Measurements from ENCODE around the gene GAGE13. TPM values are rescaled to one million over a fixed set of nuclear protein-coding genes. Genes with fewer than 3 reads are reported as not detected.
"Not testable (repeated sequence)": the region's sequence is repeated elsewhere in the genome, so short reads cannot be mapped to it uniquely, and the experiment has no call there.

Gene GAGE13, protein sequence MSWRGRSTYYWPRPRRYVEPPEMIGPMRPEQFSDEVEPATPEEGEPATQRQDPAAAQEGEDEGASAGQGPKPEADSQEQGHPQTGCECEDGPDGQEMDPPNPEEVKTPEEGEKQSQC
- total RNA-seq (2014; rRNA removed; shearing (Covaris generic)) = not detected in 2 replicates
- not detected in 2 replicates for polyA plus RNA-seq (2016; fragmentation: Nextera tagmentation; extraction: Ambion mirVana)

DNA sequence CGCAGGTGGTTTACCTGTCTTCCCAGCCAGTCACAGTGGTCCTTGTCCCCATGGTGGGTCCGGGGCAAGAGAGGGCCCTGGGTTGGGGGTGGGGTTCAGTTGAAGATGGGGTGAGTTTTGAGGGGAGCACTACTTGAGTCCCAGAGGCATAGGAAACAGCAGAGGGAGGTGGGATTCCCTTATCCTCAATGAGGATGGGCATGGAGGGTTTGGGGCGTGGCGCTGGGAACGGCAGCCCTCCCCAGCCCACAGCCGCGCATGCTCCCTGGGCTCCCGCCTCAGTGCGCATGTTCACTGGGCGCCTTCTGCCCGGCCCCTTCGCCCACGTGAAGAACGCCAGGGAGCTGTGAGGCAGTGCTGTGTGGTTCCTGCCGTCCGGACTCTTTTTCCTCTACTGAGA lies at the start of gene GAGE13:
Gene GAGE13, plus strand, starts transcription at position 301 of the 400 bp plus-strand sequence. CDS start 1,156 bp downstream, outside the sequence.
- in situ Hi-C loops (cut with MboI); H3F3A ChIP-seq (ENCODE audit: insufficient read depth); H3K4me3 ChIP-seq; DNase-seq; H3K4me1 ChIP-seq (ENCODE audit: insufficient read depth); H3K27ac ChIP-seq; H2AFZ ChIP-seq; H3K36me3 ChIP-seq (ENCODE audit: low read depth); H4K20me1 ChIP-seq (ENCODE audit: insufficient read depth); H3K4me2 ChIP-seq (ENCODE audit: unreplicated experiment); H3K27me3 ChIP-seq (replicated peaks; ENCODE audit: insufficient read depth); H3K9ac ChIP-seq; H3K79me2 ChIP-seq (ENCODE audit: insufficient read depth); H3K9me2 ChIP-seq (ENCODE audit: insufficient read depth); H3K9me3 ChIP-seq (ENCODE audit: low read depth): not testable (repeated sequence)
- WGBS, 2 experiments (ENCODE audit: low coverage in 1 of 2, low lambda C conversion rate in 2 of 2, missing lambda C conversion rate in 2 of 2) = no CpG with 5 or more reads among the region's 16 CpGs

DNA sequence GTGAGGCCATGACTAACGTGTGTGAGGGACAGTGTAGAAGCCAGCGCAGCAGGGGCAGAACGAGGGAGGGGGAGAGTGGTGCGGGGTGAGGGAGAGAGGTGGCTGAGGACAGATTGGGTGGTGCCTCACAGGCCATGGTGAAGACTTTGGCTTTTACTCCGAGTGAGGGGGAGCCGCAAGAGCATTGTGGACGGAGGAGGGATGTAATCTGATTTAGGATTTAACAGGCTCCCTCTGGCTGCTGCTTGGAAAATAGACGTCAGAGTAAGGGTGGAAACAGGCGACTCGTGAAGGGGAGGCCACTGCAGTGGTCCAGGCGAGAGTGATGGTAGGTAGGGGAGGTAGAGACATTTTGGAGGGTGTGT lies 48.8 kb upstream of the GAGE13 start:
- Histone ChIP-seq H3K79me2 (ENCODE audit: insufficient read depth) (no peaks in the 10 kb centered on the region), H3F3A (ENCODE audit: insufficient read depth) (no peaks in the 10 kb centered on the region), H3K9me3 (ENCODE audit: low read depth) (no peaks in the 10 kb centered on the region), H4K20me1 (ENCODE audit: insufficient read depth) (no peaks in the 10 kb centered on the region), H3K4me2 (ENCODE audit: unreplicated experiment) (no peak overlapping the region), H3K9me2 (ENCODE audit: insufficient read depth) (no peaks in the 10 kb centered on the region), H3K9ac (no peak overlapping the region), H2AFZ (peak overlapping the region; percentile 51; the same call in 1 of the 2 replicates), H3K27ac (no peak overlapping the region), H3K36me3 (ENCODE audit: low read depth) (no peaks in the 10 kb centered on the region), H3K4me3 (no peak overlapping the region), H3K27me3 (replicated peaks; ENCODE audit: insufficient read depth) (no peaks in the 10 kb centered on the region), H3K4me1 (ENCODE audit: insufficient read depth) (no peaks in the 10 kb centered on the region)
- peak; percentile 60 for DNase-seq
- in situ Hi-C loops (cut with MboI) = no loop called here
- TF ChIP-seq EZH2phosphoT487 (IDR thresholded peaks at IDR 0.05; ENCODE audit: insufficient read depth, low read depth) = no peak
- TF ChIP-seq EZH2 (IDR thresholded peaks at IDR 0.05; ENCODE audit: insufficient read depth, poor library complexity, severe bottlenecking) = no peak
- 9 to 15% methylated on average over 10 to 11 of the region's 11 CpGs for WGBS, 2 experiments (ENCODE audit: low coverage in 1 of 2, low lambda C conversion rate in 2 of 2, missing lambda C conversion rate in 2 of 2)

DNA sequence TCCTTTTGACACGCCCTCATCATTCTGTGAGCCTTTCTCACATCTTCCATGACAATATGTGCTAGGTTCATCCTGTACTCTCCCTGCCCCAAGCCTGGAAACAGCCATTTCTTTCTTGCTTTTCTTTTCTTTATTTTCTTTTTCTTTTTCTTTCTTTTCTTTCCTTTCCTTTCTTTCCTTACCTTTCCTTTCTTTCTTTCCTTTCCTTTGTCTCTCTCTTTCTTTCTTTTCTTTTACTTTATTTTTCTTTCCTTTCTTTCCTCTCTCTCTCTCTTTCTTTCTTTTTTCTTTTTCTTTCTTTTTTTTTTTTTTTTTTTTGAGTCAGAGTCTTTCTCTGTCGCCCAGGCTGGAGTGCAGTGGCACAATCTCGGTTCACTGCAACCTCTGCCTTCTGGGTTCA lies 47.2 kb upstream of the GAGE13 start:
- H3K79me2 ChIP-seq (ENCODE audit: insufficient read depth) = no peaks in the 10 kb centered on the region
- no peak overlapping the region for H3K27ac ChIP-seq
- H3K4me3 ChIP-seq = no peak overlapping the region
- WGBS, 2 experiments (ENCODE audit: low coverage in 1 of 2, low lambda C conversion rate in 2 of 2, missing lambda C conversion rate in 2 of 2) = 58 to 93% methylated on average over 3 of the region's 3 CpGs
- H3K36me3 ChIP-seq (ENCODE audit: low read depth) = no peaks in the 10 kb centered on the region
- H3F3A ChIP-seq (ENCODE audit: insufficient read depth) = no peaks in the 10 kb centered on the region
- no peaks in the 10 kb centered on the region for H3K4me1 ChIP-seq (ENCODE audit: insufficient read depth)
- no peak overlapping the region for H3K4me2 ChIP-seq (ENCODE audit: unreplicated experiment)
- H4K20me1 ChIP-seq (ENCODE audit: insufficient read depth) = no peaks in the 10 kb centered on the region
- TF ChIP-seq EZH2phosphoT487 (IDR thresholded peaks at IDR 0.05; ENCODE audit: insufficient read depth, low read depth) (no peak), EZH2 (IDR thresholded peaks at IDR 0.05; ENCODE audit: insufficient read depth, poor library complexity, severe bottlenecking) (no peak)
- H3K9ac ChIP-seq = no peak overlapping the region
- DNase-seq = no peak
- in situ Hi-C loops (cut with MboI) = no loop called here
- no peaks in the 10 kb centered on the region for H3K9me3 ChIP-seq (ENCODE audit: low read depth)
- no peaks in the 10 kb centered on the region for H3K27me3 ChIP-seq (replicated peaks; ENCODE audit: insufficient read depth)
- H3K9me2 ChIP-seq (ENCODE audit: insufficient read depth) = no peaks in the 10 kb centered on the region
- no peak overlapping the region for H2AFZ ChIP-seq

DNA sequence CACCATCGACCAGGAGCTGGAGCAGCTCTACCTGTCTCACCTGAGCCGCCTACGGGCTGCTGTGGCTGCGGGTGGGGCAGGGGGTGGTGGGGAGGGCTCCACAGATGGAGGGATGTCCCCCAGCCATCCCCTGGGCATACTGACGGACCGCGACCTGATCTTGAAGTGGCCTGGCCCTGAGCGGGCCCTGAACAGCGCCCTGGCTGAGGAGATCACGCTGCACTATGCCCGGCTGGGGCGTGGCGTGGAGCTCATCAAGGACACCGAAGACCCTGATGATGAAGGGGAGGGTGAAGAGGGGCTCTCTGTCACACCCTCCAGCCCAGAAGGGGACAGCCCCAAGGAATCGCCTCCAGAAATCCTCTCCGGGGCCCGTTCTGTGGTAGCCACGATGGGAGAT lies 45.2 kb upstream of the GAGE13 start:
- H3K79me2 ChIP-seq (ENCODE audit: insufficient read depth) = no peaks in the 10 kb centered on the region
- H3K4me3 ChIP-seq = no peak overlapping the region
- no peak overlapping the region for H3K27ac ChIP-seq
- in situ Hi-C loops (cut with MboI) = no loop called here
- DNase-seq = no peak
- H3K4me2 ChIP-seq (ENCODE audit: unreplicated experiment) = no peak overlapping the region
- no peaks in the 10 kb centered on the region for H3K9me2 ChIP-seq (ENCODE audit: insufficient read depth)
- no peaks in the 10 kb centered on the region for H3K36me3 ChIP-seq (ENCODE audit: low read depth)
- no peak for TF ChIP-seq EZH2phosphoT487 (IDR thresholded peaks at IDR 0.05; ENCODE audit: insufficient read depth, low read depth)
- TF ChIP-seq EZH2 (IDR thresholded peaks at IDR 0.05; ENCODE audit: insufficient read depth, poor library complexity, severe bottlenecking) = no peak
- H3K4me1 ChIP-seq (ENCODE audit: insufficient read depth) = no peaks in the 10 kb centered on the region
- H3K27me3 ChIP-seq (replicated peaks; ENCODE audit: insufficient read depth) = no peaks in the 10 kb centered on the region
- H3F3A ChIP-seq (ENCODE audit: insufficient read depth) = no peaks in the 10 kb centered on the region
- H4K20me1 ChIP-seq (ENCODE audit: insufficient read depth) = no peaks in the 10 kb centered on the region
- H3K9me3 ChIP-seq (ENCODE audit: low read depth) = no peaks in the 10 kb centered on the region
- 95 to 100% methylated on average over 3 to 14 of the region's 18 CpGs for WGBS, 2 experiments (ENCODE audit: low coverage in 1 of 2, low lambda C conversion rate in 2 of 2, missing lambda C conversion rate in 2 of 2)
- no peak overlapping the region for H3K9ac ChIP-seq
- H2AFZ ChIP-seq = no peak overlapping the region

DNA sequence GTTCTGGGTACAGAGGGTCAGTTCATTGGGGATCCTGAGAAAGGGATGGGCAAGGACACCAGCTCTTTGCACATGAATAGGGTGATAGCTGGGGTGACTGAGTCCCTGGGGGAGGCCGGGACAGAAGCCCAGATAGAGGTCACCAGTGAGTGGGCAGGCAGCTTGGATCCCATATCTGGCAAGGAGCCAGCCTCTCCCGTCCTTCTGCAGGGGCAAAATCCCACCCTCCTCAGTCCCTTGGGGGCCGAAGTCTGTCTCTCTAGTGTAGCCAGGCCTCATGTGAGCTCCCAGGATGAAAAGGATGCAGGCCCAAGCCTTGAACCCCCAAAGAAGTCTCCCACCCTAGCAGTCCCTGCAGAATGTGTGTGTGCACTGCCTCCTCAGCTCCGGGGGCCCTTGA lies 44.8 kb upstream of the GAGE13 start:
- DNase-seq = no peak
- Histone ChIP-seq H3K9me3 (ENCODE audit: low read depth) (no peaks in the 10 kb centered on the region), H3K4me2 (ENCODE audit: unreplicated experiment) (no peak overlapping the region), H3K36me3 (ENCODE audit: low read depth) (no peaks in the 10 kb centered on the region), H4K20me1 (ENCODE audit: insufficient read depth) (no peaks in the 10 kb centered on the region), H2AFZ (no peak overlapping the region), H3K9ac (no peak overlapping the region), H3K4me3 (no peak overlapping the region), H3K9me2 (ENCODE audit: insufficient read depth) (no peaks in the 10 kb centered on the region), H3K27ac (no peak overlapping the region), H3F3A (ENCODE audit: insufficient read depth) (no peaks in the 10 kb centered on the region), H3K79me2 (ENCODE audit: insufficient read depth) (no peaks in the 10 kb centered on the region), H3K4me1 (ENCODE audit: insufficient read depth) (no peaks in the 10 kb centered on the region), H3K27me3 (replicated peaks; ENCODE audit: insufficient read depth) (no peaks in the 10 kb centered on the region)
- in situ Hi-C loops (cut with MboI) = no loop called here
- 58 to 77% methylated on average over 2 to 3 of the region's 4 CpGs for WGBS, 2 experiments (ENCODE audit: low coverage in 1 of 2, low lambda C conversion rate in 2 of 2, missing lambda C conversion rate in 2 of 2)
- TF ChIP-seq EZH2 (IDR thresholded peaks at IDR 0.05; ENCODE audit: insufficient read depth, poor library complexity, severe bottlenecking) (no peak), EZH2phosphoT487 (IDR thresholded peaks at IDR 0.05; ENCODE audit: insufficient read depth, low read depth) (no peak)

Data from GM23248 (cell line).